Activated naive CD8-positive, alpha-beta T cell treated with anti-CD3 and anti-CD28 coated beads for 36 hours (primary cell): Measurements from ENCODE around the gene DESI1. TPM values are rescaled to one million over a fixed set of nuclear protein-coding genes. Genes with fewer than 3 reads are reported as not detected.
"Not testable (repeated sequence)": the region's sequence is repeated elsewhere in the genome, so short reads cannot be mapped to it uniquely, and the experiment has no call there.

ENCODE experiments used
- DNase-seq: peaks from one replicate; pipeline ENCODE4 v3.0.0; 2021
- H3K27ac Mint-ChIP-seq: one replicate; pipeline ENCODE4 v1.8.0; 2022; ENCODE audit warnings: mild to moderate bottlenecking, moderate library complexity, mixed read lengths
- H3K27me3 Mint-ChIP-seq: one replicate; pipeline ENCODE4 v1.8.0; 2022; ENCODE audit warnings: mild to moderate bottlenecking, mixed read lengths
- H3K36me3 Mint-ChIP-seq: one replicate; pipeline ENCODE4 v1.8.0; 2021; ENCODE audit warnings: mild to moderate bottlenecking, mixed read lengths
- H3K4me1 Mint-ChIP-seq: one replicate; pipeline ENCODE4 v1.8.0; 2021; ENCODE audit warnings: mixed read lengths
- H3K4me3 Mint-ChIP-seq: one replicate; pipeline ENCODE4 v1.8.0; 2022; ENCODE audit warnings: mild to moderate bottlenecking, moderate library complexity, mixed read lengths
- H3K9me3 Mint-ChIP-seq: one replicate; pipeline ENCODE4 v1.8.0; 2022; ENCODE audit warnings: mixed read lengths
- total RNA-seq, 2 experiments: library from RNA; stranded (reverse); gene quantifications; one replicate each; pipeline ENCODE4 v1.2.3, GENCODE V29; 2021

The DESI1 gene
- total RNA-seq, 2 experiments from 2014 or later = 67.0 to 78.8 TPM

- Mint-ChIP-seq H3K27ac (peak overlapping the region; percentile 35), H3K36me3 (peaks cover 22% of the 10 kb centered on the region), H3K27me3 (no peaks in the 10 kb centered on the region), H3K4me1 (peaks cover 11% of the 10 kb centered on the region), H3K4me3 (no peak overlapping the region), H3K9me3 (no peaks in the 10 kb centered on the region)
- no peak for DNase-seq
These were observed 27.6 kb upstream of the DESI1 start for GRCh38 chr22:41648432-41648831.

DNA sequence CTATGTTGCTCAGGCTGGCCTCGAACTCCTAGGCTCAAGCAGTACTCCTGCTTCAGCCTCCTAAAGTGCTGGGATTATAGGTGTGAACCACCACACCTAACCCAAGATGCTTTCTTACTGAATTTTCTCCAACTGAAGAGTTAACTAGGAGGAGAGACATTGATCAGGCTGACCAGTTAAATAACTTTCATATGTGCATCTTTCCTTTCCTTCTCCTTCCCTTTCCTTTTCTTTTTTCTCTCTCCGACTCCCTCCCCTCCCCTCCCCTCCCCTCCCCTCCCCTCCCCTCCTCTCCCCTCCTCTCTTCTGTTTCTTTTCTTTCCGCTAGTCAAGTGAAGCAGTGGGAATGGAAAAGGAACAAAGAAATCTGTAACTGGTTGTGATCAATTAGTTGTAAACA lies 26.9 kb upstream of the DESI1 start:
- H3K4me1 Mint-ChIP-seq = peaks cover 11% of the 10 kb centered on the region
- no peak overlapping the region for H3K4me3 Mint-ChIP-seq
- H3K27me3 Mint-ChIP-seq = no peaks in the 10 kb centered on the region
- H3K27ac Mint-ChIP-seq = peak overlapping the region; percentile 74
- DNase-seq = no peak
- peaks cover 21% of the 10 kb centered on the region for H3K36me3 Mint-ChIP-seq
- H3K9me3 Mint-ChIP-seq = no peaks in the 10 kb centered on the region

GRCh38 chr22:41642331-41643110 lies 21.7 kb upstream of the DESI1 start:
- Mint-ChIP-seq H3K27ac (no peak overlapping the region), H3K36me3 (peaks cover 30% of the 10 kb centered on the region), H3K27me3 (no peaks in the 10 kb centered on the region), H3K9me3 (no peaks in the 10 kb centered on the region), H3K4me3 (no peak overlapping the region), H3K4me1 (peaks cover 2% of the 10 kb centered on the region)
- DNase-seq = no peak

DNA sequence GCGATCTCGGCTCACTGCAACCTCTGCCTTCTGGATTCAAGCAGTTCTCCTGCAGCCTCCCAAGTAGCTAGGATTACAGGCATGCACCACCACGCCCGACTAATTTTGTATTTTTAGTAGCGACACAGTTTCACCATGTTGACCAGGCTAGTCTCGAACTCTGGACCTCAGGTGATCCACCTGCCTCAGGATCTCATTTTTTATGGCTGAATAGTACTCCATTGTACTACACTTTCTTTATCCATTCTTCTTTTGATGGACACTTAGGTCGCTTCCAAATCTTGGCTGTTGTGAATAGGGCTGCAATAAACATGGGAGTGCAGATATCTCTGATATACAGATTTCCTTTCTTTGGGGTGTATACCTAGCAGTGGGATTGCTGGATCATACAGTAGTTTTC lies 21.0 kb upstream of the DESI1 start:
- peaks cover 30% of the 10 kb centered on the region for H3K36me3 Mint-ChIP-seq
- H3K4me1 Mint-ChIP-seq = peaks cover 2% of the 10 kb centered on the region
- H3K27ac Mint-ChIP-seq = no peak overlapping the region
- no peaks in the 10 kb centered on the region for H3K9me3 Mint-ChIP-seq
- no peaks in the 10 kb centered on the region for H3K27me3 Mint-ChIP-seq
- H3K4me3 Mint-ChIP-seq = no peak overlapping the region
- no peak for DNase-seq

- H3K27me3 Mint-ChIP-seq = no peaks in the 10 kb centered on the region
- peaks cover 6% of the 10 kb centered on the region for H3K4me1 Mint-ChIP-seq
- no peaks in the 10 kb centered on the region for H3K9me3 Mint-ChIP-seq
- peaks cover 38% of the 10 kb centered on the region for H3K36me3 Mint-ChIP-seq
- no peak for DNase-seq
- peak overlapping the region; percentile 28 for H3K27ac Mint-ChIP-seq
- H3K4me3 Mint-ChIP-seq = no peak overlapping the region
These were observed 17.9 kb upstream of the DESI1 start for GRCh38 chr22:41638748-41639147.

DNA sequence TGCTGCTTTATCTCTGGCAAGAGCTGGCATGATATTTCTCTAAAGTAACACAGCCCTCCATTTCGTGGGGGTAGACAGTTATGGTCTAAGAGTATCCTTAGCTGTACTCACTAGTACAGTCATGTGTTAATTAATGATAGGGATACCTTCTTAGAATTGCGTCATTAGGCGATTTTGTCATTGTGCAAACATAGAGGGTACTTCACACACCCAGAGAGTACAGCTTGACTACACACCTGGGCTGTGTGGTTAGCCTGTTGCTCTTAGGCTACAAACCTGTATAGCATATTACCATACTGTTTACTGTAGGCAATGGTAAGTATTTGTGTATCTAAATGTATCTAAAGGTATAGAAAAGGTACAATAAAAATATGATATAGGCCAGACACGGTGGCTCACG lies 17.3 kb upstream of the DESI1 start:
- H3K4me3 Mint-ChIP-seq = no peak overlapping the region
- peaks cover 6% of the 10 kb centered on the region for H3K4me1 Mint-ChIP-seq
- H3K36me3 Mint-ChIP-seq = peaks cover 38% of the 10 kb centered on the region
- H3K27me3 Mint-ChIP-seq = no peaks in the 10 kb centered on the region
- no peaks in the 10 kb centered on the region for H3K9me3 Mint-ChIP-seq
- DNase-seq = no peak
- H3K27ac Mint-ChIP-seq = no peak overlapping the region

- peaks cover 34% of the 10 kb centered on the region for H3K36me3 Mint-ChIP-seq
- H3K4me3 Mint-ChIP-seq, H3K27ac Mint-ChIP-seq, H3K27me3 Mint-ChIP-seq, DNase-seq, H3K9me3 Mint-ChIP-seq, H3K4me1 Mint-ChIP-seq: not testable (repeated sequence)
These were observed 16.8 kb upstream of the DESI1 start for GRCh38 chr22:41637623-41638022.

GRCh38 chr22:41636467-41636866 lies 15.6 kb upstream of the DESI1 start:
- H3K27me3 Mint-ChIP-seq = no peaks in the 10 kb centered on the region
- H3K4me1 Mint-ChIP-seq = peaks cover 6% of the 10 kb centered on the region
- H3K36me3 Mint-ChIP-seq = peaks cover 34% of the 10 kb centered on the region
- DNase-seq = no peak
- H3K4me3 Mint-ChIP-seq = no peak overlapping the region
- H3K27ac Mint-ChIP-seq = no peak overlapping the region
- no peaks in the 10 kb centered on the region for H3K9me3 Mint-ChIP-seq

GRCh38 chr22:41634610-41635009 lies 13.8 kb upstream of the DESI1 start:
- H3K27ac Mint-ChIP-seq, H3K4me1 Mint-ChIP-seq, H3K27me3 Mint-ChIP-seq, H3K9me3 Mint-ChIP-seq, H3K4me3 Mint-ChIP-seq, DNase-seq: not testable (repeated sequence)
- H3K36me3 Mint-ChIP-seq = peaks cover 33% of the 10 kb centered on the region

DNA sequence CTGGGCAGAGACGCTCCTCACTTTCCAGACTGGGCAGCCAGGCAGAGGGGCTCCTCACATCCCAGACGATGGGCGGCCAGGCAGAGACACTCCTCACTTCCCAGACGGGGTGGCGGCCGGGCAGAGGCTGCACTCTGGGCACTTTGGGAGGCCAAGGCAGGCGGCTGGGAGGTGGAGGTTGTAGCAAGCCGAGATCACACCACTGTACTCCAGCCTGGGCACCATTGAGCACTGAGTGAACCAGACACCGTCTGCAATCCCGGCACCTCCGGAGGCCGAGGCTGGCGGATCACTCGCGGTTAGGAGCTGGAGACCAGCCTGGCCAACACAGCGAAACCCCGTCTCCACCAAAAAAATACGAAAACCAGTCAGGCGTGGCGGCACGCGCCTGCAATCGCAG lies 10.8 kb upstream of the DESI1 start:
- H3K4me1 Mint-ChIP-seq, H3K4me3 Mint-ChIP-seq, H3K9me3 Mint-ChIP-seq, DNase-seq, H3K27me3 Mint-ChIP-seq: not testable (repeated sequence)
- Mint-ChIP-seq H3K36me3 (peaks cover 48% of the 10 kb centered on the region), H3K27ac (peak overlapping the region; percentile 11)

DNA sequence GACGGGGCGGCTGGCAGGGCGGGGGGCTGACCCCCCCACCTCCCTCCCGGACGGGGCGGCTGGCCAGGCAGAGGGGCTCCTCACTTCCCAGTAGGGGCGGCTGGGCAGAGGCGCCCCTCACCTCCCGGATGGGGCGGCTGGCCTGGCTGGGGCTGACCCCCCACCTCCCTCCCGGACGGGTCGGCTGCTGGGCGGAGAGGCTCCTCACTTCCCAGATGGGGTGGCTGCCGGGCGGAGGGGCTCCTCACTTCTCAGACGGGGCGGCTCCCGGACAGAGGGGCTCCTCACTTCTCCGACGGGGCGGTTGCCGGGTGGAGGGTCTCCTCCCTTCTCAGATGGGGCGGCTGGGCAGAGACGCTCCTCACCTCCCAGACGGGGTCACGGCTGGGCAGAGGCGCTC lies 10.3 kb upstream of the DESI1 start:
- H3K4me3 Mint-ChIP-seq, H3K4me1 Mint-ChIP-seq, H3K9me3 Mint-ChIP-seq, DNase-seq, H3K27me3 Mint-ChIP-seq, H3K27ac Mint-ChIP-seq: not testable (repeated sequence)
- H3K36me3 Mint-ChIP-seq = peaks cover 44% of the 10 kb centered on the region

- Mint-ChIP-seq H3K4me1 (peaks cover 18% of the 10 kb centered on the region), H3K27me3 (no peaks in the 10 kb centered on the region), H3K27ac (no peak overlapping the region), H3K9me3 (no peaks in the 10 kb centered on the region), H3K4me3 (no peak overlapping the region), H3K36me3 (peaks cover 52% of the 10 kb centered on the region)
- no peak for DNase-seq
These were observed 4.7 kb upstream of the DESI1 start for GRCh38 chr22:41625577-41625976.

DNA sequence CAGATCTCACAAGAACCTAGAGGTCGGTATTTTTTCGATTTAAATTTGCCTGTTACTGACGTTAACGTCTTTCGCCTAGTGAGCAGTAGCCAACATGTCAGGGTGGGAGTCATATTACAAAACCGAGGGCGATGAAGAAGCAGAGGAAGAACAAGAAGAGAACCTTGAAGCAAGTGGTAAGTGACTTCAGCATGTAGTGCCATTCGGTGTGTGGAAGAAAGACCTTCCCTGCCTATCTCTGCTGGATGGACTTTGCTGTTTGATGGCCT lies 1.0 kb upstream of the DESI1 start:
- Mint-ChIP-seq H3K27ac (peak overlapping the region; percentile 99), H3K27me3 (no peaks in the 10 kb centered on the region)

GRCh38 chr22:41621099-41621910 lies 462 bp upstream of the DESI1 start, which contains the start of gene XRCC6:
XRCC6 (plus strand) TSS chr22:41621295; CDS start chr22:41622005, 710 bp downstream.
- peaks cover 43% of the 10 kb centered on the region for H3K4me1 Mint-ChIP-seq
- peak; percentile 98 for DNase-seq
- peaks cover 1% of the 10 kb centered on the region for H3K9me3 Mint-ChIP-seq
- peak within 1 kb of the TSS; percentile 99 for H3K27ac Mint-ChIP-seq
- peak within 1 kb of the TSS; percentile 96 for H3K4me3 Mint-ChIP-seq
- peaks cover 43% of the 10 kb centered on the region for H3K36me3 Mint-ChIP-seq
- no peaks in the 10 kb centered on the region for H3K27me3 Mint-ChIP-seq

More for the DNA sequence above, 1.0 kb upstream of the DESI1 start:
- no peak for DNase-seq
- H3K36me3 Mint-ChIP-seq = peaks cover 44% of the 10 kb centered on the region
- peak overlapping the region; percentile 96 for H3K4me3 Mint-ChIP-seq
- peaks cover 38% of the 10 kb centered on the region for H3K4me1 Mint-ChIP-seq
- peaks cover 1% of the 10 kb centered on the region for H3K9me3 Mint-ChIP-seq

DNA sequence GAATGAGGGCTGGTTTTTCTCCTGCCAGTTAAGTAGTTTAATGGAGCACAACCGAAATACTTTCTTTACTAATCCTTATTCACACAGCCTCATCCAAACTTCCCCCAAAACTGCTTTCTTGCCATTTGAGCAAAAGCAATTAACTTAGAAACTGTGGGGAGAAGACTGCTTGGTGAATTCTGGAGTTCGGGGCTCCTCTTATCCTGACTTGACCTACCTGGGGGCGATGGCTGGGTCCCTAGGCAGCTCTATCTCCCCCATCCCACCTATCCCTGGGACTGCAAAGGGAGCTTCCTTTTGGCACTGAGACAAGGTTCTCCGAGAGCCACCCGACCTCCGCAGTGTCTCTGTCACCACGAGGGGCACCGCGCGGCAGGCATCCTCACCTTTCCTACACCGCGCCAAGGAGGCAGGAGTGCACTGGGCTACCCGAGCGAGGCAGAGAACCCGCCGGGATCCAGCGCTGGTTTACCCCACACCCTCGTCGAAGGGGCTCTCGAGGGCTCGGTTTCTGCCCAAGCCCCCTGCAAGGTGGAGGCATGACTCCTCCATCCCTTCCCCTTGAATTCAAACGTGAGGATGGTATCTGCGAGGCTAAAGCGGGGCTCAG lies 759 bp downstream of the DESI1 start:
- H3K27ac Mint-ChIP-seq = peak overlapping the region; percentile 99
- peaks cover 42% of the 10 kb centered on the region for H3K4me1 Mint-ChIP-seq
- peaks cover 1% of the 10 kb centered on the region for H3K9me3 Mint-ChIP-seq
- peaks cover 40% of the 10 kb centered on the region for H3K36me3 Mint-ChIP-seq
- peak; percentile 61 for DNase-seq
- peak overlapping the region; percentile 96 for H3K4me3 Mint-ChIP-seq
- no peaks in the 10 kb centered on the region for H3K27me3 Mint-ChIP-seq
